ENCODE results near the gene DDX24.
A peak's percentile ranks its signal among the peaks of the same experiment; 100 is the strongest.

The DDX24 gene
- 339 to 702 (median 362) reads per million in 3 experiments for total RNA-seq

GRCh38 chr14:94080621-94081385 is at the start of gene DDX24, which contains the start of gene IFI27L1:
TSS of gene DDX24 (minus strand) at chr14:94081202. CDS start at chr14:94079742, 1,460 bp downstream.
TSS of gene IFI27L1 (plus strand) at chr14:94081310. CDS start at chr14:94096938, 15,628 bp downstream.
- peak; percentile 97 for DNase-seq

- DNase-seq, result peak; percentile 9
These were observed 48.9 kb upstream of the DDX24 start for GRCh38 chr14:94129758-94130414.

GRCh38 chr14:94129111-94129757 is 48.2 kb upstream of the DDX24 start, which contains the start of gene IFI27L2:
TSS of gene IFI27L2 (minus strand) at chr14:94129604. CDS start at chr14:94129564, 40 bp downstream.
- peak; percentile 57 for DNase-seq

- DNase-seq, result no peak
These were observed 47.3 kb upstream of the DDX24 start for GRCh38 chr14:94128216-94128839.

GRCh38 chr14:94127330-94127729 is 46.3 kb upstream of the DDX24 start:
- DNase-seq, result no peak

GRCh38 chr14:94126800-94127199 is 45.8 kb upstream of the DDX24 start:
- DNase-seq, result no peak

- no peak for DNase-seq
These were observed 45.3 kb upstream of the DDX24 start for GRCh38 chr14:94126419-94126677.

- no peak for DNase-seq
These were observed 44.8 kb upstream of the DDX24 start for GRCh38 chr14:94125659-94126418.

GRCh38 chr14:94124582-94125377 is 43.8 kb upstream of the DDX24 start:
- no peak for DNase-seq

GRCh38 chr14:94123868-94124267 is 42.9 kb upstream of the DDX24 start:
- no peak for DNase-seq

GRCh38 chr14:94123296-94123695 is 42.3 kb upstream of the DDX24 start:
- DNase-seq, result no peak

GRCh38 chr14:94122438-94122837 is 41.4 kb upstream of the DDX24 start:
- DNase-seq, result no peak

- DNase-seq, result no peak
These were observed 40.5 kb upstream of the DDX24 start for GRCh38 chr14:94121485-94121884.

GRCh38 chr14:94120667-94121340 is 39.8 kb upstream of the DDX24 start:
- DNase-seq, result no peak

GRCh38 chr14:94119071-94119470 is 38.1 kb upstream of the DDX24 start:
- DNase-seq, result no peak

- DNase-seq, result no peak
These were observed 36.9 kb upstream of the DDX24 start for GRCh38 chr14:94117856-94118255.

- no peak for DNase-seq
These were observed 35.7 kb upstream of the DDX24 start for GRCh38 chr14:94116701-94117100.

GRCh38 chr14:94115631-94116030 is 34.6 kb upstream of the DDX24 start:
- DNase-seq, result no peak

- DNase-seq, result no peak
These were observed 34.1 kb upstream of the DDX24 start for GRCh38 chr14:94115058-94115591.

- DNase-seq, result no peak
These were observed 33.6 kb upstream of the DDX24 start for GRCh38 chr14:94114589-94115057.
